Uterus (tissue), 4 donors: ENCODE data around the gene GRWD1. TPM values are rescaled to one million over a fixed set of nuclear protein-coding genes. Genes with fewer than 3 reads are reported as not detected.

Source experiments
- DNase-seq, 2 donors: peaks; one replicate each; pipeline ENCODE4 v3.0.0-alpha.2; 2019 to 2020
- H3K27ac ChIP-seq, 2 donors: fragments of 200-600 bp; sonication (generic); 1 replicate in 1 of 2; 2 replicates in 1 of 2; pipeline ENCODE4 v1.5.1; 2016 to 2018
- H3K27me3 ChIP-seq, 2 donors: fragments of 200-600 bp; sonication (generic); one replicate each; pipeline ENCODE4 v1.5.1; 2018 to 2019; ENCODE audit warnings: control low read depth in 1 of 2
- H3K36me3 ChIP-seq, 2 donors: fragments of 200-600 bp; sonication (generic); one replicate each; pipeline ENCODE4 v1.5.1; 2019; ENCODE audit warnings: control low read depth in 1 of 2
- H3K4me1 ChIP-seq, 2 donors: fragments of 200-600 bp; sonication (generic); one replicate each; pipeline ENCODE4 v1.5.1; 2018 to 2019; ENCODE audit warnings: control low read depth in 1 of 2
- H3K4me3 ChIP-seq, 2 donors: fragments of 200-600 bp; sonication (generic); 1 replicate in 1 of 2; 2 replicates in 1 of 2; pipeline ENCODE4 v1.5.1; 2018 to 2019; ENCODE audit warnings: mild to moderate bottlenecking in 1 of 2
- H3K9me3 ChIP-seq, 2 donors: fragments of 200-600 bp; sonication (generic); one replicate each; pipeline ENCODE4 v1.5.1; 2019; ENCODE audit warnings: control low read depth in 1 of 2
- CTCF ChIP-seq, 4 experiments: fragments of 200-600 bp in 2 of 4; fragments of 450-650 bp in 2 of 4; sonication (generic) in 2 of 4; IDR thresholded peaks; one replicate each; pipeline ENCODE4 v1.5.1; 2016 to 2019; ENCODE audit warnings: antibody characterized with exemption in 4 of 4, mild to moderate bottlenecking in 2 of 4, moderate library complexity in 1 of 4
- POLR2A ChIP-seq, 2 donors: fragments of 450-650 bp; IDR thresholded peaks; one replicate each; pipeline ENCODE4 v1.6.1; 2016; ENCODE audit warnings: antibody characterized with exemption in 2 of 2, mild to moderate bottlenecking in 1 of 2, moderate library complexity in 1 of 2
- intact Hi-C: fragments of 100-400 bp; cut with DNase I; formaldehyde crosslinking; loops from one replicate; pipeline ENCODE4 v1.15.1; 2023; ENCODE audit warnings: low total_unique reads
- total RNA-seq, 4 donors: library from RNA; depleted of rRNA in 3 of 4; stranded (reverse); fragments of >200 nt in 3 of 4; gene quantifications; one replicate each; pipeline versions ENCODE4 v1.1.0 to v1.2.4, GENCODE V29; 2014 to 2023
- donor health status: DM: yes; HTN: yes; CAD: no.

The GRWD1 gene
- 10 to 100 TPM in 2 of 4 donors, 1 to 10 TPM in 2; 7.7 to 33.8 (median 21.3) TPM for total RNA-seq

- peaks cover 0 to 2% of the 10 kb centered on the region in 2 donors for H3K27me3 ChIP-seq
- TF ChIP-seq CTCF (IDR thresholded peaks at IDR 0.05) (no peak), POLR2A (IDR thresholded peaks at IDR 0.05) (peak; percentile 37 to 59)
- H3K4me3 ChIP-seq, result peak within 1 kb of the TSS; percentile 87 to 96
- peak within 1 kb of the TSS; percentile 87 to 91 for H3K27ac ChIP-seq
- no peaks in the 10 kb centered on the region for H3K4me1 ChIP-seq
- H3K36me3 ChIP-seq, result no peaks in the 10 kb centered on the region
- peak; percentile 90 to 94 for DNase-seq
- intact Hi-C loops, result loop anchor here (10.0 kb wide), 1 partner anchor 51 kb away; the partner anchor contains the start of genes GRIN2D and KDELR1
- H3K9me3 ChIP-seq, result no peaks in the 10 kb centered on the region
These were observed at the start of gene GRWD1 for GRCh38 chr19:48445606-48446481. GRWD1 (plus strand) TSS chr19:48445983; CDS start chr19:48446006, 23 bp downstream.

- H3K36me3 ChIP-seq, result no peaks in the 10 kb centered on the region
- peaks cover 25 to 44% of the 10 kb centered on the region in 2 donors for H3K27me3 ChIP-seq
- intact Hi-C loops, result loop anchor here (10.0 kb wide), 1 partner anchor 49 kb away; the partner anchor contains the start of gene GRWD1
- TF ChIP-seq CTCF (IDR thresholded peaks at IDR 0.05) (no peak), POLR2A (IDR thresholded peaks at IDR 0.05) (no peak)
- H3K27ac ChIP-seq, result no peak overlapping the region
- H3K4me1 ChIP-seq, result peaks cover 0 to 7% of the 10 kb centered on the region in 2 donors
- DNase-seq, result no peak
- H3K9me3 ChIP-seq, result no peaks in the 10 kb centered on the region
- no peak overlapping the region for H3K4me3 ChIP-seq
These were observed 49.6 kb upstream of the GRWD1 start for GRCh38 chr19:48396016-48396823.

- no peak for TF ChIP-seq POLR2A (IDR thresholded peaks at IDR 0.05)
- TF ChIP-seq CTCF (IDR thresholded peaks at IDR 0.05), result no peak
- intact Hi-C loops, result loop anchor here (10.0 kb wide), 1 partner anchor 48 kb away; the partner anchor contains the start of gene GRWD1
- no peak overlapping the region for H3K4me3 ChIP-seq
These were observed 49.0 kb upstream of the GRWD1 start for GRCh38 chr19:48396824-48397176.

DNA sequence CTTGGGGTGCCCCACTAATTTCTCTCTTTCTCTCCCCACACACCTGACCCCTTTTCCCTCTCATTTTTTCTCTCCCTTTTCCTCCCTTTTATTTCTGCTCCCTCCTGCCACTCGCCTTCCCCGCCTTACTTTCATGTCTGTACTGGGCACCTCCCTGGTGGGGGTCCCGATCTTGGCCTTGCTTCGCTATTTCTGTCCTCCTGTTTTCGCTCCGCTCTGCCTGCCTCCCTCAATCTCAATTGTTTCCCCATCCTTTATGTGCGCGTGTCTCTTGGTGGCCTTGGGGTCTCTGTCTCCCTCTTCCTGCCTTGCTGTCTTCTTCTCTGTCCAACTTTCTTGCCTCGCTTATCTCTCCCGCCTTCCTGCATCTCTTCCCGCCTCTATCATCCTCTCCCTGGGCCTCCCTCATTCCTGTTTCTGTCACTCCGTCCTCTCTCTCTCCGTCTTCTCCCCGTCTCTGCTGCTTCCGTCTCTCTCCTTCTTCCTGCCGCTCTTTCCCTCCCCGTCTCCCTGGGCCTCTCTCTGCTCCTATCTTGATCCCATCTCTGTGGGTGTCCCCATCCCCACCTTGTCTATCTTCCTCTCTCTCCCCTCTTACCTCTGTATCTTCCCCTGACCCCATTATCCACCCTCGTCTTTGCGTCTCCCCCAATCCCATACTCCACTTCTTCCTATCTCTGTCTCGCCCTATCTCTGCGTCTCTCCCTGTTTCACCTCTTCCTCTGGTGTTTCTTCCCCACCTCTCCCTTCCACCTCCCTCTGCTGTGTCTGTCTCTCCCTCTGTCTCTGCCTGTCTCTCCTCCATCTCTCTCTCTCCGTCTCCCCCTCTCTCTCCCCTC lies 48.3 kb upstream of the GRWD1 start:
- no peaks in the 10 kb centered on the region for H3K9me3 ChIP-seq
- H3K27me3 ChIP-seq, result peaks cover 25 to 44% of the 10 kb centered on the region in 2 donors
- H3K27ac ChIP-seq, result no peak overlapping the region
- H3K4me3 ChIP-seq, result no peak overlapping the region
- no peak for TF ChIP-seq POLR2A (IDR thresholded peaks at IDR 0.05)
- TF ChIP-seq CTCF (IDR thresholded peaks at IDR 0.05), result no peak
- H3K36me3 ChIP-seq, result no peaks in the 10 kb centered on the region
- intact Hi-C loops, result loop anchor here (10.0 kb wide), 1 partner anchor 47 kb away; the partner anchor contains the start of gene GRWD1
- DNase-seq, result no peak
- H3K4me1 ChIP-seq, result peaks cover 0 to 7% of the 10 kb centered on the region in 2 donors

More at GRCh38 chr19:48396824-48397176, 49.0 kb upstream of the GRWD1 start:
- no peak for DNase-seq
- Histone ChIP-seq H3K27ac (no peak overlapping the region), H3K36me3 (no peaks in the 10 kb centered on the region), H3K4me1 (peaks cover 0 to 7% of the 10 kb centered on the region in 2 donors), H3K9me3 (no peaks in the 10 kb centered on the region), H3K27me3 (peaks cover 25 to 44% of the 10 kb centered on the region in 2 donors)
